ENCODE results near the gene CC2D2A. TPM values are rescaled to one million over a fixed set of nuclear protein-coding genes. Genes with fewer than 3 reads are reported as not detected.
"Not testable (repeated sequence)": the region's sequence is repeated elsewhere in the genome, so short reads cannot be mapped to it uniquely, and the experiment has no call there.

CC2D2A gene
- polyA plus RNA-seq, 1 donor, result 13.0 TPM

DNA sequence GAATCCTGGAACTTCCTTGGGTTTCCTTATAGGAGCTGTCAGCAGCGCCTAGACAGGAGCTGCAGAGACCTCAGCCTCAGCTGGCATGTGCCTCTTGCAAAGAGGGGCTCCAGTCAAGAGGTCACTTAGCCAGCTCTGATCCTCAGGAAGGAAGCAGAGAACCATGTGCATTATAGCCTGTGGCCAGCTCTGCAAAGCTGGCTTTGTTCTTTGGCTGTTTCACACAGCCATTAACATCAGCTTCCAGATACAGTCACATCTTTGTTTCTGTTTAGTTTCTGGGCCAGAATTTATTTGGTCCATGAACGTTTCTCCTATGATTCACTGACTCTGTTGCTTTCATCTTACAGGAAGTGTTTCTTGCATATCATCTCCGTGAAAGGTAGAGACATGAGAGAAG, 92.4 kb downstream of the CC2D2A start:
- no peak for DNase-seq

DNA sequence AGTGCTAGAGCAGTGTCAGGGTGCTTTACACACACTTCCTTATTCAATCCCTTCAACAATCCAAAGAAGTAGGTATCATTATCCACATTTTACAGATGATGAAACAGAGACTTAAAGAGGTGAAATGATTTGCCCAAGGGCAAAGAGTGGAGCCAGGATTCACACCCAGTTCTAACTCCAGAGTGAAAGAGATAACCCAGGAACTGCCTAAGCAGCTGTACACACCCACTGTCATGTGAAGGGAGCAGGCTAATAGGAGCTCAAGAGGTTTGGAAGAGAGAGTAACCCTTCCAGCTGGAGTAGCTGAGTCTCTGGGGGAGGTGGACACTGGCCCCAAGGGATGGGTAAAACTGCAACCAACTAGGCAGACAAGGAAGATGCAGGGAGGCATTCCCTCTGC, 92.9 kb downstream of the CC2D2A start:
- DNase-seq, result no peak

DNA sequence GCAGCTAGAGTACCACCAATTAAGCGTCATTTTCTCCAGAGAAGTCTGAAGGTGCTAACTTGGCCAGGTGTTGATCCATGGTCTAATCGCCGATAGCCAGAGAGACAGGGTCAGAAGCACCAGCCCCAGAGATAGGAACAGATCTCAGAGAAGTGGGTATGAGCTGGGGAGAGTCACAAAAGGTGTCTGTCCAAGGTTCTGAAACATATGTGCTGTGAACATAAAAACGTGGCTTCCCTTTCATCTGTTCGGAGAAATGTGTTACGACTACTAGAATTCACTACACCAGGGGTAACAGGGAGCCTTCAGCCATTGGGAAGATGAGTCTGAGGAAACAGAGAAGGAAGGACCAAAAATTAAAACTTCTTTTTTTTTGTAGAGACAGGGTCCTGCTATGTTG, 94.2 kb downstream of the CC2D2A start:
- no peak for DNase-seq

DNA sequence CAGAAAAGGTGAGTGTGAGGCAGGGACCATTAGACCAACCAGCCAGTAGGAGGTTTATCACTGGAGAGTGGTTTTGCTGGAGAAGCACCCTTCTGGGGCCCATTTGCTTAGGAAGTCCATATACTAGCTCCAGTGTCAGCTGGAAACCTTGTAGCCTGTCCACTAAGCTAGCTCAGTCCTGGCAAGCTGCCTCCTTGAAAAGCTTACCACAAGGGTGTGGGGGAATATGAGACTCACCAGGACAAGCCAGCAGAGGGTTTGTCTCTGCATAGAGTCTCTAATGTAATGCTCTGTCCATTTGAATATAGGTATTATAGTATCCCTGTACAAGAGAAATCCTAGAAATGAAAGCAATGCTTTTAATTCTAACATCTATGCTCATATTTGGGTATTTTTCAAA, 99.1 kb downstream of the CC2D2A start:
- no peak for DNase-seq

DNA sequence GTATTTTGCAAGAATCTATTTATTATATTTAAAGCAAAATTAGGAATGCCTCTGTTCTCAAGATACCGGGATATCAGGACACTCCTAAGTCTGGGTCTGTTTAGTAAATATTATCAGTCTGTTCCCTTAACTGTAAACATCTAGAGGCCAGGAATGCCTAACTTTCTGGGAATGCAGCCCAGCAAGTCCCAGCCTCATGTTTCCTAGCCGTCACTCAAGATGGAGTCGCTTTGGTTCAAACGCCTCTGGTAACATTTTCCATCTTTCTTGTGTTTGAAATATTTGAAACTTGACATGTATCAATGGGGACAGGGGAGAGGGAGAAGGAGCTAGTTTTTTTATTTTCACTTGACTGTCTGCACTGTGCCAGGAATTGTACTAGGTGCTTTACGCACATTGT, 100.1 kb downstream of the CC2D2A start:
- DNase-seq, result no peak

DNA sequence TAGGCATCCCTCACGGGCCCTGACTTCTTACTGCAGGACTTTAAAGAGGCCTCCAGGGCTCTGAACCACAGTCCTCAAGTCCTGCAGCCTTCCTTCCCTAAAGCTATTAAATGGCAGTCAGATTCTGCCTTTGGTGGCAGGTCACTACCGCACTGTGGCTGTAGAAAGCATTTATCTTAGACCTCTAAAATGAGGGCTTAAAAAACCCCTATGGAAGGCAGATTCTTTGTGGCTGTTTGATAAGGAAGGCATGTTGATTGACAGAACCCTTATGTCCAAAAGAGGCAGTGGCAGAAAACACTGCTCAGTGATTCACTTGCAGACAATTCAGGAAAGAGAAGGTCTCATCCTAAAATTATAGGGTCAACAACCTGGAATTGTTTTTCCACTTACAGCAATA, 106.3 kb downstream of the CC2D2A start:
- no peak for DNase-seq

DNA sequence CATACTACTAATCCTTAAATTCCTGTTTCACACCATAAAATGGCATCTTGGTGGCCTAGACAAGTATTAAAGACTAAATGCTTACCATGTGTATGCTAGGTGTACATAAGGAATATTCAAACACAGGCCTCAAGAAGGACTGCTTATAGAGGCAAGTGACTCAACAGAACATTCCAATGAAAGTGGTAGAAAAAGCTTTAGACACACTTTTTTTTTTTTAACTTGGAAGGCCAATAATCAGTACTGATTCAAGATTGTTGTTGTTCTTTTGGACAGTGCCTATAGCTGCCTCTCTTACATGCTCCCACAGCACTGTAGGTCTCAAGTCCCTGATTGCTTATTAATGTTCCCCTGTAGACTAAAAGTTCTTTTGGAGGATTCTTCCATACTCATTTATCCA, 107.8 kb downstream of the CC2D2A start:
- DNase-seq, result no peak

DNA sequence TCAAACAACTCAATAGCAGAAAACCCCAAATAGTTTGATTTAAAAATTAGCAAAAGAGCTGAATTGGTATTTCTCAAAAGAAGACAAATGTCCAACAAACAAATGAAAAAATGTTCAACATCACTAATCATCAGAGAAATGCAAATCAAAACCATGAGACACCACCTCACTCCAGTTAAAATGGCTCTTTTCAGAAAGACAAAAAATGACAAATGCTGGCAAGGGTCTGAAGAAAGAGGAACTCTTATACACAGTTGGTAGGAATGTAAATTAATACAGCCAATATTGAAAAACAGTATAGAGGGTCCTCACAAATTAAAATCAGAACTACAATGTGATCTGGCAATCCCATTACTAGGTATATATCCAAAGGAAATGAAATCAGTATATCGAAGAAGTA, 115.1 kb downstream of the CC2D2A start:
- DNase-seq, result no peak

DNA sequence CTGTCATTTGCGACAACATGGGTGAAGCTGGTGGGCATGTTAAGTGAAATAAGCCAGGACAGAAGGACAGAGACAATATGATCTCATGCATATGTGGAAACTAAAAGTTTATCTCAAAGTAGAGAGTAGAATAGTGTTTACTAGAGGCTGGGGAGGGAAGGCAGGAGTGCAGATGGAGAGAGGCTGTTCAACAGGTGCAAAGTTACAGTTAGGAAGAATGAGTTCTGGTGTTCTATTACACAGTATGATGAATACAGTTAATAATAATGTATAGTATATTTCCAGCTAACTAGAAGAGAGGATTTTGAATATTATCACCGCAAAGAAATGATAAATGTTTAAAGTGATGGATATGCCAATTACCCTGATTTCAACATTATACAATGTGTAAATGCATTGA, 115.6 kb downstream of the CC2D2A start:
- no peak for DNase-seq

DNA sequence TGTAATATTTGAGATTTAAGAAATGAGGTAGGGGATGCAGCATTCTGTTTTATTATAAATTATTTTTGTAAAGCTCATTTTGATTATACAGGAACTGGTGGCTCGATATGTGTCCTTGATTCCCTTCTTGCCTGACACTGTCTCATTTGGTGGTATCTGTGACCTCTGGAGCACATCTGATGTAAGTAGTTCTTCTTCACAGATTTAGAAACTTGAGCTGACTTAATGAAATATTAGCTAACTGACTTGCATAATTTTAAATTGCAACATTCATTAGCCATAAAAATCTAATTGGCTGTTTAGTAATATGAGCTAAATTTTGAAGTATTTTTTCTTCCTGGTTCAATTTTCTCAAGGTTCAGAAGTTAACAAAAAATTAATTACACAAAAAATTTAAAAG, 116.4 kb downstream of the CC2D2A start:
- DNase-seq, result no peak

DNA sequence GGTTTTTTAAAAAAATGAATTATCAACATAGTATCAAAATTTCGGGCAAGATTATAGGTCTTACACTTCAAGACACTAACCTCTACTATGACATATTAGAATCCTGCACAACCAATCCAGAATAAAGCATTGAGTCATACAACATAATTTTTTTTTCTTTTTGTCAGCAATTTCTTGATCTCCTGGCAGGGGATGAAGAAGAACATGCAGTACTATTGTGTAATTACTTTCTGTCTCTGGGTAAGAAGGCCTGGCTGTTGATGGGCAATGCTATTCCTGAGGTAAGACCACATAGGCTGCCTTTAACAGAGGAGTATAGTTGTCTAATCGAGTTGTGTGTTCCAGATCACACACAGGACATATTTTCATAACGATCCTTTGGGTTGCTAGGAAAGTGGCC, 118.0 kb downstream of the CC2D2A start:
- no peak for DNase-seq

DNA sequence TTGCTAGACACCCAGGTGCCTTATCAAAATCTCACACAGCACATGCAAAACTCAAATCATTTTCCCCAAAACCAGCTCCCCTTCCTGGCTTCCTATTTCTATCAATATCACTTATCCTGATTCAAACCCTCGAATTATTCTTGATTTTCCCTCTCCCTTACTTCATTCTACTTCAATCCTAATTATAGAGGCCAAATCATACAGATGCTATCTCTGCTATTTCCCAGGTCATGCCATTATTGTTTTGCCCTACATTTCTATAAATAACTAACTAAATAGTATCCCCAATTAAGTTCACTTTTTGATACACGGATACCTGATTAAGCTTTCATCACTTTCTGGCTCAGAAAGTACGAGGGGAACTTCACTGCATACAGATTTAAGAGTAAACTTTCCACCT, 123.1 kb downstream of the CC2D2A start:
- no peak for DNase-seq

DNA sequence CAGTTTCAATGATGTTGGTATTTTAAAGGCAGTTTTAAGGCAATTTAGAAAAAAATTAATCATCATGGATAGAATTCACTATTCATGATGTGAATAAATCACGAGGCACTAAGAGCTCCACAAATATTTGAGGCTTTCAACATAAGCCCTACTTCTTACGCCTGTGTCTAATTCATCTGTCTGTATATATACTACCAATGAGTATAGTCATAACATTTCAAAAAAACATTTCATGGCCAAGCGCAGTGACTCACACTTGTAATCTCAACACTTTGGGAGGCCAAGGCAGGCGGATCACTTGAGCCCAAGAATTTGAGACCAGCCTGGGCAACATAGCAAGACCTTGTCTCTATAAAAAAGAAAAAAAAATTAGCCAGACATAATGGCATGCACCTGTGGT, 129.0 kb downstream of the CC2D2A start:
- no peak for DNase-seq

DNA sequence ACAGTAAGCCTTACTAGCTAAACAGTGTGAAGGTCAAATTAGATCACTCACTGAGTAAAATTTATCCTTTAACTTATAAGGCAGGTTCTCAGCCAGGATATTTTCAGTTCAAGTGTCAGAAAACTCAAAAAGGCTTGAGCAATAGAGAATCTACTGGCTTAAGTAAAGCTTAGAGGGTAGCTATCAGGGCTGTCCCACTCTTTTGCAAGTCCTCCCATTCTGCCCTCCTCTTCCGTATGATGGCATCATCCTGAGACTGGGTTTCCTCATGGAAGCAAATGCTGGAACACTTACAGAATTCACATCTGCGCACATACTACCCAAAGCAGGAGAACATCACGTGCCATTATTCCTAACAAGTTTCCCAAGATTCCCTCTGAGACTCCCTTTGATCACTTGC, 130.5 kb downstream of the CC2D2A start:
- DNase-seq, result no peak

DNA sequence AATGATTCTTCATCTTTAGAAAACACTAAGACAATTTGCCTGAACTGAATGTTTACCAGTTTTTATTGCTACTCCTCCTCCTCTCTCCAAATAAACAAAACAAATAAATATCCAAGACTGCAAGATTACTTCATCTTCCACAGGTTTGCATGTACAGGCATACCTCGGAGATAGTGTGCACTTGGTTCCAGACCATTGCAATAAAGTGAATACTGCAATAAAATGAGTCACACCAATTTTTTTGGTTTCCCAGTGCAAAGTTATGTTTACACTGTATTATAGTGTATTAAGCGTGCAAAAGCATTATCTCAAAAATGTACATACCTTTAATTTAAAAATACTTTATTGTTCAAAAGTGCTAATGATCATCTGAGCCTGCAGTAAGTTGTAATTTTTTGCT, 132.2 kb downstream of the CC2D2A start:
- no peak for DNase-seq

DNA sequence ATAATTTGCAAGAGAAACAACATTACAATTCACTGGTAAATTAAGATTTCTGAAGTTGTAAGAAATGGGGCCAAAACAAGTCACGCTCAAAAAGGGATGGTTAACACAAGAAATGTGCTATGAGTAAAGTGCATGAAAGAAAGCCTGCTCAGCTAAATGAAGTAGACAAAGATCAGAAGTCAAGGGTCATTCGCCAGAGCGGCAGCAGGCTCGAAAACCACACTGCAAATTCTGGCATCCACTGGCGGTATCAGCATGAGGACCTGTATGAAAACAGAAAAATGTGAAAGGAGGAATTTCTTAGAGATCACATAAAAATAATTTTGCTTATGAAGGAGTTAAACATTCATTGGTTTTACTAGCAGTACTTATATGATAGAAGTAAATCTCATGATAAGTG, 135.9 kb downstream of the CC2D2A start:
- no peak for DNase-seq

DNA sequence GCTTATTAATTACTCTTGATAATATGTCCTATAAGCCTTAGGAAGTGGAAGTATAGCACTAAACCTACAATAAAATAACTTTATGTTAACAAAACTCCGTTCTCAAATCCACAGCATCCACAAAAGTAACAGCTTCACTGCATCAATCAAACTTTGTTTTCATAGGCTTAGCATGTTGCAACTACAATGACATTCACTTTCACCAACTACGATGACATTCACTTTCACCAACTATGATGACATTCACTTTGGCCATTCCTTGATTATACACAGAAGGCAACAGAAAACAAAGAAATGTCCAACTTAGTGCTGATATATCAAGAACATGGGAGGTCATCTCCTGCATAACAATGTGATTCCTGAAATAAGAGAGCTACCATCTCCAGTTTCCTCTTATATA, 141.2 kb downstream of the CC2D2A start:
- no peak for DNase-seq

DNA sequence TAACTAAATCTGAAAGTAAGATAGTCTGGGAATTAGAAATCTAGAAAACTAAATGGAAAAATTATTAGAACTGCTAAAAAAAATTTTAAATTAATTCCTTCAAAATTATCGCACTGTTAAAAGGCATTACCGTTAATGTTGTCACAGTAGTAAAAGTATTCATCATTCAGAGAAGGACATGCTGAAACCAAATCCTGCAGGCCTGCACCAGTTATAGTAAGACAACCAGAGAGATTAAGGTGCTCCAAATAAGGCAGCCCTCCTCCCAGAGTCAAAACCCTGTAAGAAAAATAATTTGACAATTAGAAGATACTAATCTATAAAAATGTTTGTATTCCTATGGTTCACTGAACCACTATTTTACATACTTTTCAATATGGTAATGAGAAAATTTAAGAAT, 142.5 kb downstream of the CC2D2A start:
- DNase-seq, result no peak

DNA sequence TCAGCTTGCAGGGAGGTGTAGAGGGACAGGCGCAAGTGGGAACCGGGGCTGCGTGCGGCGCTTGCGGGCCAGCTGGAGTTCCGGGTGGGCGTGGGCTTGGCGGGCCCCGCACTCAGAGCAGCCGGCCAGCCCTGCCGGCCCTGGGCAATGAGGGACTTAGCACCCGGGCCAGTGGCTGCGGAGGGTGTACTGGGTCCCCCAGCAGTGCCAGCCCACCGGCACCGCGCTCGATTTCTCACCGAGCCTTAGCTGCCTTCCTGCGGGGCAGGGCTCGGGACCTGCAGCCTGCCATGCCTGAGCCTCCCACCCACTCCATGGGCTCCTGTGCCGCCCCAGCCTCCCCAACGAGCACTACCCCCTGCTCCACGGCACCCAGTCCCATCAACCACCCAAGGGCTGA, 145.2 kb downstream of the CC2D2A start:
- DNase-seq, result not testable (repeated sequence)

DNA sequence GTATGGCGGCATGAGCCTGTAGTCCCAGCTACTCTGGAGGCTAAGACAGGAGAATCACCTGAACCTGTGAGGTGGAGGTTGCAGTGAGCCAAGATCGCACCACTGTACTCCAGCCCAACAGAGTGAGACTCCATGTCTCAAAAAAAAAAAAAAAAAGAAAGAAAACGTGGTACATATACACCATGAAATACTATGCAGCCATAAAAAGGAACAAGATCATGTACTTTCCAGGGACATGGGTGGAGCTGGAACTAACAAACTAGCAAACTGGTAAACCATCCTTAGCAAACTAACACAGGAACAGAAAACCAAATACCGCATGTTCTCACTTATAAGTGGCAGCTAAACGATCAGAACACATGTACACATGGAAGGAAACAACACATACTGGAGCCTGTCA, 147.7 kb downstream of the CC2D2A start:
- DNase-seq, result not testable (repeated sequence)

DNA sequence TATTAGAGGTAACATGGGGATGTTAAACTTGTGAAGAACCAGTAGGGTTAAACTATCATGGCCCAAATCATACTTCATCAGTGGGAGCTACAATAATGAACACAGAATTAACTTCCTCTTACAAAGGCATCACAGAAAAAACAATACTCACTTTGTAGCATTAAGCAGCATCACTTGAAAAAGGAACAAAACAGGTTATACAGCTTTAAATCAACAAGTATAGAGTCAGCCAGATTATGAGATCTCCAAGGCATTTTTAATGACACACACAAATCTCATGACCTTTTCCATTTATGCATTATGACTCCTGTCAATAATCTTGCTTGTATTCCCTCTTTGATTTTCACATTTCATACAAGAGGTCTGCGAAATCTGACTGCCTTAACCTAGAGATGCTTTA, 167.1 kb downstream of the CC2D2A start:
- no peak for DNase-seq

DNA sequence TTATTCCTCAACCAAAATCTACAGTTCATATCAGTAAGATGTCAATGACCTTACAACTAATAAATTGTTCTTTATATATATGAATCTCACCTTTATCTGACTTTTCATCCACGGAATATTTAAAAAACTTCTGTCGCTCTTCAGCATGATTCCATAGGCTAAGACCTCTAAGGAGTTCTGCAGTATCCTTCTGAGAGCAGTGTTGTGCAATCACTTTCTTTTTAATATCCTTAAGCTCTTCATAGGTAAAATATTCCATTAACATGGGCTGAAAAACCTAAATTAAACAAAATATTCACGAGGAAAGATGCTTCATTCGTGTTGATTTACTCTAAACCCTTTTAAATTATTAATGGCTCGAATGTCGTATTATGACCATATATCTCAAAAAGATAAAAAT, 168.7 kb downstream of the CC2D2A start:
- no peak for DNase-seq

DNA sequence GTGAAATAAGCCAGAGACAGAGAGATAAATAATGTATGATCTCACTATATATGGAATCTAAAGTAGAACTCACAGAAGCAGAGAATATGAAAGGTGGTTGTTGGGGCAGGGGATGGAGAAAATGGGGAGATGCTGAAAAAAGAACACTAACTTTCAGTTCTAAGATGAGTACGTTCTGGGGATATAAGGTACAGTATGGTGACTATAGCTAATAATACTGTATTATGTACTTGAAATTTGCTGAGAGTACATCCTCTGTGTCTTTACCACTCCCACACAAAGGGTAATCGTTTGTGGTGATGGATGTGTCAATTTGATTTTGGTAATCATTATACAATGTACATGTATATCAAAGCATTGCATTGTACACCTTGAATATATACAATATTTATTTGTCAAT, 178.9 kb downstream of the CC2D2A start:
- no peak for DNase-seq

DNA sequence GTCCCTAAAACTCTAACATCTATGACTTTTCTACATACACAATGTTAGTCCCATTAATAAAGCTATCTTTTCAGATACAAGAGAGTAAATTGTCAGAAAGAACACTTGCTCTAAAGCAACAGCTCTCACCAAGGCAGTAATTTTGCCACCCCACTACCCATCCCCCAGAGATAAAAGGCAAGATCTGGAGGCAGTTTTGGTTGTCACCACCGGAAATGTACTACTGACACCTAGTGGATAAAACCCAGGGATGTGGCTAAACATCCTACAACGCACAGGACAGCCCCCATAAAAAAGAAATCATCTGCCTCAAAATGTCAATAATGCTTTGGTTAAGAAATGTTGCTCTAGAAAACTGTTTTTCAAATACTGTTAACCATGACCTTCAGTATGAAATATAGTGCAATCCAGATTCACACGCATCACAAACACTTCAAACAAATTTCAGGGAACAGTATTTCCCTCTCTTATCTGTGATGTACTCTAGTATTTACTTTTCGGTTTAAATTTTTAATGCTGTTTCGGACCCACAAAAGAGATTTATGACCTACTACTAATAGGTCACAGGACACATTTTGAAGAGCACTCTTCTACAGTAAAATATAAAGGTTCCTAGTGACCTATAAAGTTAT, 180.3 kb downstream of the CC2D2A start:
- no peak for DNase-seq

Measured in hindlimb muscle (tissue), 1 donor.